G401 (cell line): ENCODE data around the gene PPP1R18. TPM values are rescaled to one million over a fixed set of nuclear protein-coding genes. Genes with fewer than 3 reads are reported as not detected.

ENCODE experiments used
- DNase-seq: peaks from one replicate; pipeline ENCODE4 v3.0.0-alpha.2; 2015; ENCODE audit warnings: low spot score
- in situ Hi-C: cut with HindIII; loops from 2 replicates; pipeline ENCODE4 v1.10.0; 2016; ENCODE audit warnings: low sequenced_read_pairs, mixed read lengths
- total RNA-seq: library from RNA; depleted of rRNA; stranded (reverse); fragments of >200 nt; shearing (Covaris generic); gene quantifications from 2 replicates; pipeline ENCODE4 v1.2.3, GENCODE V29; 2014; rRNA removed

The PPP1R18 gene
- total RNA-seq, 1 experiment from 2014 or later, result 53.7 TPM

- in situ Hi-C loops, result no loop called here
- DNase-seq, result no peak
Measured at GRCh38 chr6:30643656-30644055, 42.8 kb downstream of the PPP1R18 start.

- in situ Hi-C loops, result no loop called here
- no peak for DNase-seq
Measured at GRCh38 chr6:30641048-30641447, 45.4 kb downstream of the PPP1R18 start.

GRCh38 chr6:30640481-30640880 is 46.0 kb downstream of the PPP1R18 start:
- no peak for DNase-seq
- in situ Hi-C loops, result no loop called here

- DNase-seq, result no peak
- in situ Hi-C loops, result no loop called here
Measured at GRCh38 chr6:30635834-30636233, 50.6 kb downstream of the PPP1R18 start.

- peak; percentile 89 for DNase-seq
- in situ Hi-C loops, result no loop called here
Measured at GRCh38 chr6:30626484-30627366, 59.7 kb downstream of the PPP1R18 start, which contains the start of gene ATAT1. TSS of gene ATAT1 (plus strand) at chr6:30626874.

Other genes starting within 250 kb of the PPP1R18 start
- 116 and 118 TPM in 2 replicates for gene HLA-E, start 197.1 kb downstream of the PPP1R18 start, total RNA-seq
- gene GNL1, start 130.2 kb downstream of the PPP1R18 start, total RNA-seq, result 102 and 129 TPM in 2 replicates
- gene PRR3, start 129.3 kb downstream of the PPP1R18 start, total RNA-seq, result 3.4 and 5.9 TPM in 2 replicates
- 41.9 and 83.7 TPM in 2 replicates for gene ABCF1, start 115.2 kb downstream of the PPP1R18 start, total RNA-seq
- gene PPP1R10, start 69.4 kb downstream of the PPP1R18 start, total RNA-seq, result 6.8 and 14.4 TPM in 2 replicates
- 38.3 and 47.5 TPM in 2 replicates for gene MRPS18B, start 68.8 kb downstream of the PPP1R18 start, total RNA-seq
- gene ATAT1, start 59.8 kb downstream of the PPP1R18 start, total RNA-seq, result 0.68 and 1.7 TPM in 2 replicates
- 5.3 and 11.7 TPM in 2 replicates for gene C6orf136, start 39.5 kb downstream of the PPP1R18 start, total RNA-seq
- 59.8 and 73.2 TPM in 2 replicates for gene DHX16, start 13.6 kb downstream of the PPP1R18 start, total RNA-seq
- gene NRM, start 4.3 kb upstream of the PPP1R18 start, total RNA-seq, result 2.6 and 8.8 TPM in 2 replicates
- gene MDC1, start 30.6 kb upstream of the PPP1R18 start, total RNA-seq, result 2.5 and 14.3 TPM in 2 replicates
- gene TUBB, start 33.7 kb upstream of the PPP1R18 start, total RNA-seq, result 456 and 575 TPM in 2 replicates
- gene FLOT1, start 56.0 kb upstream of the PPP1R18 start, total RNA-seq, result 170 and 172 TPM in 2 replicates
- 257 and 297 TPM in 2 replicates for gene IER3, start 57.9 kb upstream of the PPP1R18 start, total RNA-seq
- 131 and 141 TPM in 2 replicates for gene DDR1, start 197.9 kb upstream of the PPP1R18 start, total RNA-seq
- gene GTF2H4, start 221.6 kb upstream of the PPP1R18 start, total RNA-seq, result 46.2 and 51.9 TPM in 2 replicates
- gene VARS2, start 227.6 kb upstream of the PPP1R18 start, total RNA-seq, result 74.5 and 105 TPM in 2 replicates
- gene SFTA2, start 245.5 kb upstream of the PPP1R18 start, total RNA-seq, result not detected in 2 replicates